GM12873 (cell line): ENCODE results near the gene NARF.

Source experiments
- TF ChIP-seq, protein P1 (sequence below): IDR thresholded peaks from 2 replicates; pipeline ENCODE4 v1.5.1; 2012; ENCODE audit warnings: low read depth, mild to moderate bottlenecking, moderate library complexity, low read length, control low read depth; ENCODE audit not compliant: insufficient read depth; ENCODE audit errors: missing control alignments

Gene NARF

DNA sequence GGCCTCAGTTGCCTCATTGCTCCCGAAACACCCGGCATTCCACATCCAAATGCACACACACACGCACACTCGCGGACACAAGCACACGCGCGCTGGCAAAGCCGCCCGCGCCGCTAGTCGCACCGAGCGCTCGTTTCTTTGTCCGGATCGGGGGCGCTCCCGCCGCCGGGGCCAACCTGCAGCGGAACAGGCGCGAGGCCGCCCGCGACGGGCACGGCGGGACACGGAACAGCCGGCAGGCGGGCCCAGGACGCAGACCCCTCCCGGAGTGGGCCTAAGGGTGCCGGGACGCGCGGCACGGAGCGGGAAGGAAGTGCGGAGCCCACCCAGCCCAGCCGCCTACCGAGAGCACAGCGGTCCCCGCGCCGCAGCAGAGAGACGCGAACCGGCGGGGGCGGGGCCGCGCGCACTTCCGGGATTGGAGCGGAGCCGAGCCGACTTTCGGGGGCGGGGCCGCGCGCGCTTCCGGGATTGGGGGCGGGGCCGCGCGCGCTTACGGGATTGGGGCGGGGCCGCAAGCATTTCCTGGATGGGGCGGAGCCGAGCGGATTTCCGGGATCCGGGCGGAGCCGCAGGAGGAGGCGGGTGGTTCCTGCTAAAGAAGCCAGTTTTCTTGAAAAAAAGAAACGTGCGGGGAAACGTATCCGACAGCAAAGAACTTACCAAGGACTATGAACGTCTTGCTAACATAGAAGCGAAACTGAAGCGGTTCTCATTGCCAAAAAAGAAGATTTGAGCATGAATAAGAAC lies 8.0 kb upstream of the NARF start, which contains the start of gene CYBC1:
CYBC1 (minus strand) TSS at position 396 of the 750 bp plus-strand sequence. CDS start 1,498 bp downstream, outside the sequence.
- TF ChIP-seq, protein P1, sequence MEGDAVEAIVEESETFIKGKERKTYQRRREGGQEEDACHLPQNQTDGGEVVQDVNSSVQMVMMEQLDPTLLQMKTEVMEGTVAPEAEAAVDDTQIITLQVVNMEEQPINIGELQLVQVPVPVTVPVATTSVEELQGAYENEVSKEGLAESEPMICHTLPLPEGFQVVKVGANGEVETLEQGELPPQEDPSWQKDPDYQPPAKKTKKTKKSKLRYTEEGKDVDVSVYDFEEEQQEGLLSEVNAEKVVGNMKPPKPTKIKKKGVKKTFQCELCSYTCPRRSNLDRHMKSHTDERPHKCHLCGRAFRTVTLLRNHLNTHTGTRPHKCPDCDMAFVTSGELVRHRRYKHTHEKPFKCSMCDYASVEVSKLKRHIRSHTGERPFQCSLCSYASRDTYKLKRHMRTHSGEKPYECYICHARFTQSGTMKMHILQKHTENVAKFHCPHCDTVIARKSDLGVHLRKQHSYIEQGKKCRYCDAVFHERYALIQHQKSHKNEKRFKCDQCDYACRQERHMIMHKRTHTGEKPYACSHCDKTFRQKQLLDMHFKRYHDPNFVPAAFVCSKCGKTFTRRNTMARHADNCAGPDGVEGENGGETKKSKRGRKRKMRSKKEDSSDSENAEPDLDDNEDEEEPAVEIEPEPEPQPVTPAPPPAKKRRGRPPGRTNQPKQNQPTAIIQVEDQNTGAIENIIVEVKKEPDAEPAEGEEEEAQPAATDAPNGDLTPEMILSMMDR = no peak

DNA sequence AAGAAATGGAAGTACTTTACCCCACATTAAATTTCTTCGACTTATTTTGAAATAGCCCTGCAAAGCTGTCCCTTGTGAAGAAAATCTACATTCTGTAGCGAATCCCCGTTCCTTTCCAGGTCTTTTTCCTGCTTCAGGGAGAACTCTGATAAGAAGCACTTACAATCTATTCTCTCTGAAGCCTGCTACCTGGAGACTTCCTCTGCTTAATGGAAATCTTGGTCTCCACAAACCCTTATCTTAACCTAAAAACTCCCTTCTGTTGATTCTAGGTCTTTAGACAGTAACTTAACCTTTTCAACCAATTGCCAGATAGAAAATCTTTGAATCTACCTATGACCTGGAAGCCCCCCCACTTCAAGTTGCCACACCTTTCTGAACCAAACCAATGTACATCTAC lies 6.4 kb upstream of the NARF start:
- TF ChIP-seq, protein P1 = no peak

DNA sequence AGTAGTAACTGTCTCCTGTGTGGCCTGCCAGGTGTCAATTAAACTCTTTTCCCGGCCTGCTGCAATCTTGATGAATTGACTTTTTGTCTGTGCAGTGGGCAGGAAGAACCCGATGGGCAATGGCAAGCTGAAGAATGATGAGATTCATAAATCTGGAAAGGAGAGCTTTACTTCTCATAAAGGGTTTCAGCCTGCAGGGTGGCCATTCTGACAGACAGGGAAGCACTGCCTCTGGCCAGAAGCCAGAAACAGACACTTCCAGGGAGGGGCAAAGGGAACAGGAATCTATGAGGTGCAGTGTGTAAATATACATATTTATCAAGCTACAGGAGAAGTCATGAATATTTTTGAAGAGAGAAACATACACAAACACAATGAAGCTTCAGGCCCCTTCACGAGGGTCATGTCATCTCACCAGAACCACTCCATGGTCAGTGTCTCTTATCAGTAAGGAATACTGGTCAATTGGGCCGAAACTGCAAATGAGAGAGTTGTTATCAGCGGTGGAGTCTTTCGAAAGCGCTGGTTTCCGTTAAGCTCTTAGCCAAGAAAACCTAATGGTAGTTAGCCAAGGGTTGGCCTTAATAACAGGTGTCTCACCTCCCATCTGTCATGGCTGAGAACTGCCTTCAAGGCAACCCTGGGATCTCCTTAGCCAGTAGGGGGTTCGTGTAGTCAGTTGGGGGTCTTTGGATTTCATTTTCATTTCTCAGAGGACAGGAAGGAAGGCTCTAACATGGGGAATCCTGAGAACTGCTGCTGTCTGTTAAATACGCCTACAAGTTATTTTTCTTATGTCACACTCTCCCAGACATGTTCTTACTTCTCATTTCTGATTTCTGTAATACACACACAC lies 1.2 kb upstream of the NARF start:
- TF ChIP-seq, protein P1 = no peak

DNA sequence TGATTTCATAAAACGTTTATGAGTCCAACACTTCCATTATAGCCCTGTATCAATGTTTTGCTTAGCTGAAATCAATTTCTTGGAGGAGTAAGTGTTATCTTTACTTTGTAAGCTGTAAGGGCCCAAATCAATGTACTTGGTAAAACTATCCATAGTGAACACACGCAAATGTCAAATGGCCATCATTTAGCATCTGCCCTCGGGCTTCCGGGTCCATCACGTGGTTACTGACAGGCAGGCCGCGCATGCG lies 687 bp upstream of the NARF start:
- TF ChIP-seq, protein P1 = no peak

DNA sequence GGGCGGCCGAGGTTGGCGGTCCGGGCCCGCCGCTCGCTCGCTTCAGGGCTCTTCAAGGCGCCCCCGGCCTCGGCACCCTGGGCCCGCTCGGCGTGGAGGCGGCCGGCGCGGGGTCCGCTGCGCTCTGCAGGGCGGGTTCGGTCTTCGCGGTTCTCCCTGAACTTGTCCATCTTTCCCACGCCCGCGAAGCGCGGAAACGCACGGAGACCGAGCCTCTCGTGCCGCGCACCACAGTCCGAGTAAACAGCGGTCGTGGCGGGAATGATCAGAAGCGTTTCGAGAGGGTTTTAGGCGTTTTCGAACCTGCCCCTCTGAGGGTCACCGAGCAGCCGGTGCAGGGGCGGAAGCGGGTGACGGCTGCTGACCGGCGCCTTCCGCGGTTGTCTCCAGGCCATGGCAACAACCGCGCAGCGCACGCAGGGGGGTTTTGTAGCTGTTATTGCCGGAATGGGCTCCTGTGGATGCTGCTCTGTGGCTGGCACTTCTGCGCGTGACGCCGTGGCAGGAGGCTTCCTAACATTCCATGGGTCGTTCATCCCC lies 414 bp downstream of the NARF start:
- TF ChIP-seq, protein P1 = no peak

DNA sequence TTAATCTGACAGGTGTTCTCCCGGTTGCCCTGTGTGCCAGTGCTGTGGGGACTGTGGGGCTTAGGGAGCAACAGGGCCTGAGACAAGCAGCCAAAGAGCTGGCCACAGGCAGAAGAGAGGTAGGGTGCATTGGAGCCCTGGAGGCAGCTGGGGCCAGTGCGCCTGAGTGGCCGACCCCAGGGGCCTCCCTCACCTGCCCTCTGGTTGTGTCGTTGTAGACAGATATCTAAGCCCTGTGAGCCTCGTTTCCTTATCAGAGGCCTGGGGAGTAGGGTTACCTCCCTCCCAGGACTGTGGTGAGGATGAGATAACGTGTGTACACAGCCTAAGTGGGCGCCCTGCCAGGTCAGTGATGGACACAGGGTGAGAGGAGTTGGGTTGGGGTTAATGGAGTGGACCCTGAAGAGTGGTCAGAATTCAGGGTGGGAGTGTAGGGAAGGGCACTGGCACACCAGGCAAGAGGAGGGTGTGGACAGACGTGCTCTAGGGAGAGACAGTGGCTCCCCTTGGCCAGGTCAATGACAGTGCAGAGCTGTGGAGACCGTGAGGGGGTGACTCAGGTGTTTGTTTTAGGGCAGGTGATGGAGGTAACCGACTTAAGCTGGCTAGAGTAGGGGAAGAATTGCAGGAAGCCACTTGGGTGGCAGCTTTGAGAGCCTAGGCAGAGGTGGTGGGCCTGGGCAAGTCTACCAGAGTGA lies 3.4 kb downstream of the NARF start:
- TF ChIP-seq, protein P1 = no peak

DNA sequence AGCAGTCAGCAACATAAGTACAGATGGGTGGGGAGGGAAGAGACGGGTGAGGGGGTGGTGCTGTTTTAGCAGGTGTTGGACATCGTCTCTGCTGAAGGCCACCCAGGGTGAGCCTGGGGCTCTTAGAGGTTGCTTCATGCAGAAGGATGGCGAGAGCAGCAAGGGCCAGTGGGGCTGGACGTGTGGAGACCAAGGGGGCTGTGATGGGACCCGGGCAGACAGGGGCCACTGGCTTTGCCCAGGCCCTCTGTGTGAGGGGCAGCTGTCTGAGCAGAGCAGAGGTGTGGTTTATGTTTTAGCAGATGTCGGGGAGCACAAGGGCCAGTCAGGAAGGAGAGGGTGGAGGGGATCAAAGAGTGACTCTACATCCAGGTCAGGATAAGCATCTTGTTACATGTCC lies 4.8 kb downstream of the NARF start:
- TF ChIP-seq, protein P1 = no peak
